Measurements from ENCODE around the gene CIAO3. TPM values are rescaled to one million over a fixed set of nuclear protein-coding genes. Genes with fewer than 3 reads are reported as not detected.
A peak's percentile ranks its signal among the peaks of the same experiment; 100 is the strongest.

The CIAO3 gene
- polyA plus RNA-seq, 2 donors: 21.9 to 41.2 TPM

GRCh38 chr16:726188-726437 is 14.7 kb downstream of the CIAO3 start:
- H3K4me3 ChIP-seq (ENCODE audit: low read depth in 1 of 2, low read length in 2 of 2): no peak overlapping the region
- H3K9me3 ChIP-seq (ENCODE audit: control insufficient read depth in 2 of 2, insufficient read depth in 1 of 2, low read depth in 1 of 2, low read length in 1 of 2): no peaks in the 10 kb centered on the region
- no peak overlapping the region for H3K27ac ChIP-seq (ENCODE audit: low read depth in 2 of 2, low read length in 1 of 2)
- peaks cover 10 to 32% of the 10 kb centered on the region in 2 donors for H3K4me1 ChIP-seq (ENCODE audit: control insufficient read depth in 2 of 2, insufficient read depth in 2 of 2, low read length in 1 of 2)
- H3K27me3 ChIP-seq (ENCODE audit: control insufficient read depth in 1 of 2, insufficient read depth in 2 of 2, low read length in 2 of 2): peaks cover 0 to 8% of the 10 kb centered on the region in 2 donors
- H3K36me3 ChIP-seq (ENCODE audit: control insufficient read depth in 2 of 2, insufficient read depth in 2 of 2, low read length in 1 of 2): peaks cover 0 to 6% of the 10 kb centered on the region in 2 donors
- 19 to 23% methylated on average over 9 of the region's 9 CpGs for WGBS, 2 donors

DNA sequence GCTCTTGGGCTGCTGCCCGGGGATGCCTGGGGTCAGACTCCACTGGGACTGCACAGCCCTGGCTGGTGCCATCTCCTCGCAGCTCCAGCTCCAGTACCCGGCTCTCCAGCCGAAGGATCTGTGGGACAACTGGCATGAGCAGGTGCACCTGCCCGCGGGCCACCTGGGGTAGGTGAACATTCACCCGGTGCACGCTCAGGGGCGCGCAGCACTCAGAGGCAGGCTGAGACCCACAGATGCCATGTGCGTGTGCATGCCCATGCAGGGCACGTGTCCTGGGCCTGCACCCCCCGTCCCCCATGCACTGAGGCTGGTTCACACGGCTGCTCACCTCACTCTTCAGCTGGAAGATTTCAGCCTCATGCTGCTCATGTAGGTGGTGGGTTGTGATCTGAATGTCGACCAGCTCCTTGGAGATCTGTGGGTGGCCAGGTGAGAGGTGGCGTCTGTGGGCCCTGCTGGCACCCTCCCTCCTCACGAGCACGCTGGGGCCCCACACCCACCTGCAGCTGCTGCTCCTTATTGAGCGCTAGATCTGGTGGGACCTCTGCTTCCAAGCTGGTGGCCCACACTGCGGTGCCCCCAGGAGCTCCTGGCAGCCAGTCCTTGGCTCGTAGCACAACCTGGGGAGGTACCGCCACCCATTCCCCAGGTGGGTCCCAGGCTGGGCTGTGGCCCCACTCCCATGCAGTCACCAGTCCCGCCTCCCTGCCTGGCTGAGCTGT is 15.2 kb downstream of the CIAO3 start:
- H3K4me3 ChIP-seq (ENCODE audit: low read depth in 1 of 2, low read length in 2 of 2): no peak overlapping the region
- peaks cover 10 to 32% of the 10 kb centered on the region in 2 donors for H3K4me1 ChIP-seq (ENCODE audit: control insufficient read depth in 2 of 2, insufficient read depth in 2 of 2, low read length in 1 of 2)
- H3K36me3 ChIP-seq (ENCODE audit: control insufficient read depth in 2 of 2, insufficient read depth in 2 of 2, low read length in 1 of 2): peaks cover 0 to 1% of the 10 kb centered on the region in 2 donors
- H3K27me3 ChIP-seq (ENCODE audit: control insufficient read depth in 1 of 2, insufficient read depth in 2 of 2, low read length in 2 of 2): peaks cover 0 to 8% of the 10 kb centered on the region in 2 donors
- no peaks in the 10 kb centered on the region for H3K9me3 ChIP-seq (ENCODE audit: control insufficient read depth in 2 of 2, insufficient read depth in 1 of 2, low read depth in 1 of 2, low read length in 1 of 2)
- 60 to 62% methylated on average over 23 of the region's 23 CpGs for WGBS, 2 donors
- no peak overlapping the region for H3K27ac ChIP-seq (ENCODE audit: low read depth in 2 of 2, low read length in 1 of 2)

DNA sequence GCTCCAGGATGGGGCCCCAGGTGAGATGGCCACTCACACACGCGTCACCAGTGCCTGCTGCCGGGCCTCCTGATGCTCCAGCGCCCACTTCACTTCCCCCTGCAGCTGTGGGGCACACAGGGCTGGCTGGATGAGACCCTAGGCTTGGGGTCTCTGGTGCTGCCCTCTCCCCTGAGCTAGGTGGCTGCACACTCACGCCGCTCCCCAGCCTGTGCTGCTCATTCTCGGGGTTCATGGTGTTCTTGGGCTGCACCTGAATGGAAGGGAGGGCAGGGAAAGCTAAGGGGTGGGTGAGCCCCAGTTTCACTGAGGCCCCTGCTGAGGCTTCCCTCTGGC is 15.8 kb downstream of the CIAO3 start:
- Histone ChIP-seq H3K36me3 (ENCODE audit: control insufficient read depth in 2 of 2, insufficient read depth in 2 of 2, low read length in 1 of 2) (no peaks in the 10 kb centered on the region), H3K4me3 (ENCODE audit: low read depth in 1 of 2, low read length in 2 of 2) (no peak overlapping the region), H3K9me3 (ENCODE audit: control insufficient read depth in 2 of 2, insufficient read depth in 1 of 2, low read depth in 1 of 2, low read length in 1 of 2) (no peaks in the 10 kb centered on the region), H3K4me1 (ENCODE audit: control insufficient read depth in 2 of 2, insufficient read depth in 2 of 2, low read length in 1 of 2) (peaks cover 14 to 35% of the 10 kb centered on the region in 2 donors), H3K27ac (ENCODE audit: low read depth in 2 of 2, low read length in 1 of 2) (no peak overlapping the region), H3K27me3 (ENCODE audit: control insufficient read depth in 1 of 2, insufficient read depth in 2 of 2, low read length in 2 of 2) (peaks cover 0 to 8% of the 10 kb centered on the region in 2 donors)
- 63 to 75% methylated on average over 6 to 7 of the region's 7 CpGs for WGBS, 2 donors

DNA sequence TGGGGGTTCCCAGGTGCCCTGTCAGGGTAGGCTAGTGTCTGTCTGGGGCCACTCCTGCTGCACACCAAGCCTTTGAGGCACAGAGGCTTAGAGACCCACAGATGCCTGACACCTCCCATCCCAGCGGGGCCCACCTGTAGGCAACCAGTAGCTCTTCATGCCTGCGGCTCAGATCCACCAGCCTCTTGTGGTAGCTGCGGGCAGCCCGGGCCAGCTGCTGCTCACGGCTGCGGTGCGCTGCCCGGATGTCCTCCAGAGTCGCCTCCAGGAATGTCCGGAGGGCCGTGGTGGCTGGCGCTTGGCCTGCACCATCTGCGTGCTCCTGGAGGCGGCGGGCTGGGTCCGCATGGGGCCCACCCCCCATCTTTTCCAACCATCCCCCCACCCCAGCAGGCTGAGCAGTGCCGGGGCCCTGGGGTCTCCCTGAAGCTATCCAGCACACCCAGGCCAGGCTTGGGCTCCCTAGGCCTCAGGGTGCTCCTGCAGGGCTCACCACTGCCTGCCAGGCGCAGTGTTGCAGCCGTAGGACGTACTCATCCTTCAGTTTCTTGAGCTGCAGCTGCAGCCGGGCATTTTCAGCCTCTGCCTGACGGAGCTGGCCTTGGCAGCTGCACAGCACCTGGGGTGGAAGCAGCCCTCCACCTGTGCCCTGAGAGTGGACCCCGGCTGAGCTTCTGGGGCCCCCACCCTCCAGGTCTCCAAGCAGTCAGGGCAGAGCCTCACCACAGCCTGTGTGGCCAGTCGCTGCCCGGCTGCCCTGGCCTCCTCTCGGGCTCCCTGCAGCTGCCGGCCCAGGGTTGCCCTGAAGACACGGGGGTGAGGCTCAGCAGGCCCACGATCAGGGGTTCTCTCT is 16.4 kb downstream of the CIAO3 start:
- WGBS, 2 donors: 63 to 68% methylated on average over 29 of the region's 29 CpGs
- H3K4me1 ChIP-seq (ENCODE audit: control insufficient read depth in 2 of 2, insufficient read depth in 2 of 2, low read length in 1 of 2): peaks cover 14 to 38% of the 10 kb centered on the region in 2 donors
- no peak overlapping the region for H3K27ac ChIP-seq (ENCODE audit: low read depth in 2 of 2, low read length in 1 of 2)
- no peaks in the 10 kb centered on the region for H3K9me3 ChIP-seq (ENCODE audit: control insufficient read depth in 2 of 2, insufficient read depth in 1 of 2, low read depth in 1 of 2, low read length in 1 of 2)
- no peak overlapping the region for H3K4me3 ChIP-seq (ENCODE audit: low read depth in 1 of 2, low read length in 2 of 2)
- H3K27me3 ChIP-seq (ENCODE audit: control insufficient read depth in 1 of 2, insufficient read depth in 2 of 2, low read length in 2 of 2): peaks cover 0 to 8% of the 10 kb centered on the region in 2 donors
- H3K36me3 ChIP-seq (ENCODE audit: control insufficient read depth in 2 of 2, insufficient read depth in 2 of 2, low read length in 1 of 2): no peaks in the 10 kb centered on the region

- no peaks in the 10 kb centered on the region for H3K9me3 ChIP-seq (ENCODE audit: control insufficient read depth in 2 of 2, insufficient read depth in 1 of 2, low read depth in 1 of 2, low read length in 1 of 2)
- 85 to 86% methylated on average over 9 of the region's 9 CpGs for WGBS, 2 donors
- H3K4me1 ChIP-seq (ENCODE audit: control insufficient read depth in 2 of 2, insufficient read depth in 2 of 2, low read length in 1 of 2): peaks cover 14 to 34% of the 10 kb centered on the region in 2 donors
- H3K27ac ChIP-seq (ENCODE audit: low read depth in 2 of 2, low read length in 1 of 2): no peak overlapping the region
- H3K36me3 ChIP-seq (ENCODE audit: control insufficient read depth in 2 of 2, insufficient read depth in 2 of 2, low read length in 1 of 2): no peaks in the 10 kb centered on the region
- H3K27me3 ChIP-seq (ENCODE audit: control insufficient read depth in 1 of 2, insufficient read depth in 2 of 2, low read length in 2 of 2): peaks cover 0 to 8% of the 10 kb centered on the region in 2 donors
- H3K4me3 ChIP-seq (ENCODE audit: low read depth in 1 of 2, low read length in 2 of 2): no peak overlapping the region
Observed at GRCh38 chr16:723695-724094, 17.1 kb downstream of the CIAO3 start.

- Histone ChIP-seq H3K27me3 (ENCODE audit: control insufficient read depth in 1 of 2, insufficient read depth in 2 of 2, low read length in 2 of 2) (peaks cover 0 to 4% of the 10 kb centered on the region in 2 donors), H3K4me1 (ENCODE audit: control insufficient read depth in 2 of 2, insufficient read depth in 2 of 2, low read length in 1 of 2) (peaks cover 11 to 28% of the 10 kb centered on the region in 2 donors)
- WGBS, 2 donors: 77 to 79% methylated on average over 24 of the region's 24 CpGs
Observed at GRCh38 chr16:722835-723633, 17.8 kb downstream of the CIAO3 start.

GRCh38 chr16:721765-722540 is 18.8 kb downstream of the CIAO3 start:
- peak overlapping the region; percentile 29 to 78 for H3K27ac ChIP-seq (ENCODE audit: low read depth in 2 of 2, low read length in 1 of 2)
- H3K4me3 ChIP-seq (ENCODE audit: low read depth in 1 of 2, low read length in 2 of 2): peak overlapping the region; percentile 65 to 85
- WGBS, 2 donors: 74 to 80% methylated on average over 51 of the region's 51 CpGs
- H3K36me3 ChIP-seq (ENCODE audit: control insufficient read depth in 2 of 2, insufficient read depth in 2 of 2, low read length in 1 of 2): no peaks in the 10 kb centered on the region
- H3K9me3 ChIP-seq (ENCODE audit: control insufficient read depth in 2 of 2, insufficient read depth in 1 of 2, low read depth in 1 of 2, low read length in 1 of 2): no peaks in the 10 kb centered on the region
- no peaks in the 10 kb centered on the region for H3K27me3 ChIP-seq (ENCODE audit: control insufficient read depth in 1 of 2, insufficient read depth in 2 of 2, low read length in 2 of 2)
- peaks cover 9 to 21% of the 10 kb centered on the region in 2 donors for H3K4me1 ChIP-seq (ENCODE audit: control insufficient read depth in 2 of 2, insufficient read depth in 2 of 2, low read length in 1 of 2)

More at GRCh38 chr16:722835-723633, 17.8 kb downstream of the CIAO3 start:
- H3K4me3 ChIP-seq (ENCODE audit: low read depth in 1 of 2, low read length in 2 of 2): no peak overlapping the region
- H3K27ac ChIP-seq (ENCODE audit: low read depth in 2 of 2, low read length in 1 of 2): no peak overlapping the region
- no peaks in the 10 kb centered on the region for H3K36me3 ChIP-seq (ENCODE audit: control insufficient read depth in 2 of 2, insufficient read depth in 2 of 2, low read length in 1 of 2)
- H3K9me3 ChIP-seq (ENCODE audit: control insufficient read depth in 2 of 2, insufficient read depth in 1 of 2, low read depth in 1 of 2, low read length in 1 of 2): no peaks in the 10 kb centered on the region

- H3K27ac ChIP-seq (ENCODE audit: low read depth in 2 of 2, low read length in 1 of 2): peak within 1 kb of the TSS; percentile 78
- peaks cover 0 to 3% of the 10 kb centered on the region in 2 donors for H3K27me3 ChIP-seq (ENCODE audit: control insufficient read depth in 1 of 2, insufficient read depth in 2 of 2, low read length in 2 of 2)
- no peaks in the 10 kb centered on the region for H3K36me3 ChIP-seq (ENCODE audit: control insufficient read depth in 2 of 2, insufficient read depth in 2 of 2, low read length in 1 of 2)
- H3K9me3 ChIP-seq (ENCODE audit: control insufficient read depth in 2 of 2, insufficient read depth in 1 of 2, low read depth in 1 of 2, low read length in 1 of 2): no peaks in the 10 kb centered on the region
- 8 to 9% methylated on average over 89 to 106 of the region's 106 CpGs for WGBS, 2 donors
- peaks cover 9 to 25% of the 10 kb centered on the region in 2 donors for H3K4me1 ChIP-seq (ENCODE audit: control insufficient read depth in 2 of 2, insufficient read depth in 2 of 2, low read length in 1 of 2)
- H3K4me3 ChIP-seq (ENCODE audit: low read depth in 1 of 2, low read length in 2 of 2): peak within 1 kb of the TSS; percentile 65 to 85
Observed at GRCh38 chr16:720990-721764, 19.6 kb downstream of the CIAO3 start, which contains the start of gene ANTKMT. Gene ANTKMT (plus strand): TSS chr16:721146. CDS start chr16:721275, 129 bp downstream.

Data from esophagus (tissue), 2 donors.